ENCODE measurements around the gene MAML3. TPM values are rescaled to one million over a fixed set of nuclear protein-coding genes. Genes with fewer than 3 reads are reported as not detected.

The MAML3 gene
- total and polyA plus RNA-seq, 2 of the 13 experiments (the other 11 are each of a cell fraction or from before 2014, with no cell fraction given) = 0.05 to 0.13 TPM

DNA sequence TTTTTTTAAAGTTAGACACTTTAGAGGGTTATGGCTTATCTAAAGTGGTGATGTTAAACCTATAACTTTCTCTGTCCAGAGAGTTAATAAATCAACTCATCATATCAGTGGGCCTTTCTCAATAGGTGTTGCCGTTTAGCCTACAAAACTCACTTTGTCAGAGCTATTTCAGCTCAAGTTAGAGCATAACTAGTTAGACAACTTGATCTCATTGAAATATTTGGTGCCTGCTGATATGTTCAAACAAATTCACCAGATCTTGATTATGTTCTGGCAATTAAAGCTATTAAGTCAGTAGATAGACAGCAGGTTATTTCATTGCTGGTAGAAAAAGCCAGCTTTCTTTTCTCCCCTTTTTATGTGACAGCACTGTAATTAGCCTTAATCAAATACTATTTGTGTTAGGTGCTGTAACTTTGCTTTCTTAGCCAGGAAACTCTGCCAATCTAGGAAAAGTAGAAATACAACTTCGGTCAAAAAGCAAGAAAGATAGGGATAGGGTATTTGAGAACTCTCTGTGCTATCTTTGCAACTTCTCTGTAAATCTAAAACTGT is 191.8 kb downstream of the MAML3 start (continued):
- TF ChIP-seq, protein P1, sequence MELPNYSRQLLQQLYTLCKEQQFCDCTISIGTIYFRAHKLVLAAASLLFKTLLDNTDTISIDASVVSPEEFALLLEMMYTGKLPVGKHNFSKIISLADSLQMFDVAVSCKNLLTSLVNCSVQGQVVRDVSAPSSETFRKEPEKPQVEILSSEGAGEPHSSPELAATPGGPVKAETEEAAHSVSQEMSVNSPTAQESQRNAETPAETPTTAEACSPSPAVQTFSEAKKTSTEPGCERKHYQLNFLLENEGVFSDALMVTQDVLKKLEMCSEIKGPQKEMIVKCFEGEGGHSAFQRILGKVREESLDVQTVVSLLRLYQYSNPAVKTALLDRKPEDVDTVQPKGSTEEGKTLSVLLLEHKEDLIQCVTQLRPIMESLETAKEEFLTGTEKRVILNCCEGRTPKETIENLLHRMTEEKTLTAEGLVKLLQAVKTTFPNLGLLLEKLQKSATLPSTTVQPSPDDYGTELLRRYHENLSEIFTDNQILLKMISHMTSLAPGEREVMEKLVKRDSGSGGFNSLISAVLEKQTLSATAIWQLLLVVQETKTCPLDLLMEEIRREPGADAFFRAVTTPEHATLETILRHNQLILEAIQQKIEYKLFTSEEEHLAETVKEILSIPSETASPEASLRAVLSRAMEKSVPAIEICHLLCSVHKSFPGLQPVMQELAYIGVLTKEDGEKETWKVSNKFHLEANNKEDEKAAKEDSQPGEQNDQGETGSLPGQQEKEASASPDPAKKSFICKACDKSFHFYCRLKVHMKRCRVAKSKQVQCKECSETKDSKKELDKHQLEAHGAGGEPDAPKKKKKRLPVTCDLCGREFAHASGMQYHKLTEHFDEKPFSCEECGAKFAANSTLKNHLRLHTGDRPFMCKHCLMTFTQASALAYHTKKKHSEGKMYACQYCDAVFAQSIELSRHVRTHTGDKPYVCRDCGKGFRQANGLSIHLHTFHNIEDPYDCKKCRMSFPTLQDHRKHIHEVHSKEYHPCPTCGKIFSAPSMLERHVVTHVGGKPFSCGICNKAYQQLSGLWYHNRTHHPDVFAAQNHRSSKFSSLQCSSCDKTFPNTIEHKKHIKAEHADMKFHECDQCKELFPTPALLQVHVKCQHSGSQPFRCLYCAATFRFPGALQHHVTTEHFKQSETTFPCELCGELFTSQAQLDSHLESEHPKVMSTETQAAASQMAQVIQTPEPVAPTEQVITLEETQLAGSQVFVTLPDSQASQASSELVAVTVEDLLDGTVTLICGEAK (IDR thresholded peaks at IDR 0.05) = no peak
- TF ChIP-seq, protein P1 (CRISPR knock-in tag; IDR thresholded peaks at IDR 0.05) = no peak
- TF ChIP-seq ZNF770 (CRISPR knock-in tag; IDR thresholded peaks at IDR 0.05) = no peak
- no peak for TF ChIP-seq PCBP1 (IDR thresholded peaks at IDR 0.05; ENCODE audit: borderline replicate concordance, low read depth, low read length)
- TF ChIP-seq NR3C1 (CRISPR knock-in tag; IDR thresholded peaks at IDR 0.05) = no peak
- no peak for TF ChIP-seq SOX6 (IDR thresholded peaks at IDR 0.05)
- no peak for TF ChIP-seq SOX6 (CRISPR knock-in tag; IDR thresholded peaks at IDR 0.05)
- TF ChIP-seq ZNF317 (CRISPR knock-in tag; IDR thresholded peaks at IDR 0.05) = no peak

Data from HepG2 (cell line).